Keratinocyte (primary cell): ENCODE measurements around the gene IER3. TPM values are rescaled to one million over a fixed set of nuclear protein-coding genes. Genes with fewer than 3 reads are reported as not detected.

Experiments used
- DNase-seq: peaks from one replicate; pipeline ENCODE4 v3.0.0-alpha.2; 2011; ENCODE audit warnings: low read depth, missing footprints, low spot score
- FAIRE-seq: peaks from 2 replicates; lab custom pipeline; 2011; peaks lifted over from hg19 to GRCh38; lab: Jason Lieb, UNC
- H2AFZ ChIP-seq: 2 replicates; pipeline ENCODE4 v1.6.0; 2012; ENCODE audit warnings: low read length, control low read depth, inconsistent platforms; ENCODE audit not compliant: control insufficient read depth
- H3K27ac ChIP-seq: 2 replicates; pipeline ENCODE4 v1.5.1; 2011; ENCODE audit warnings: low read length; ENCODE audit not compliant: control insufficient read depth, insufficient read depth
- H3K27me3 ChIP-seq: 3 replicates; pipeline ENCODE4 v1.6.0; 2011; ENCODE audit warnings: low read length; ENCODE audit not compliant: control insufficient read depth, insufficient read depth; ENCODE audit errors: extremely low read depth
- H3K36me3 ChIP-seq, 2 experiments: 2 replicates in 1 of 2; 3 replicates in 1 of 2; pipeline ENCODE4 v1.5.1; 2011; ENCODE audit warnings: low read length in 2 of 2, mild to moderate bottlenecking in 1 of 2; ENCODE audit not compliant: control insufficient read depth in 2 of 2, insufficient read depth in 2 of 2; ENCODE audit errors: extremely low read depth in 1 of 2
- H3K4me1 ChIP-seq: 3 replicates; pipeline ENCODE4 v1.5.1; 2011; ENCODE audit warnings: low read length; ENCODE audit not compliant: control insufficient read depth, insufficient read depth; ENCODE audit errors: extremely low read depth
- H3K4me2 ChIP-seq: 3 replicates; pipeline ENCODE4 v1.6.0; 2011; ENCODE audit warnings: low read depth, low read length; ENCODE audit not compliant: control insufficient read depth, insufficient read depth; ENCODE audit errors: extremely low read depth
- H3K4me3 ChIP-seq, 3 experiments: fragments of 200-600 bp in 1 of 3; sonication (generic) in 1 of 3; 2 replicates in 2 of 3; 3 replicates in 1 of 3; pipeline ENCODE4 v1.5.1; 2011 to 2016; ENCODE audit warnings: low read length in 3 of 3, mild to moderate bottlenecking in 3 of 3, control low read depth in 2 of 3, inconsistent platforms in 1 of 3, low read depth in 1 of 3, mixed read lengths in 1 of 3, mixed run types in 1 of 3, moderate library complexity in 1 of 3; ENCODE audit not compliant: control insufficient read depth in 2 of 3, insufficient read depth in 2 of 3; ENCODE audit errors: extremely low read depth in 1 of 3
- H3K79me2 ChIP-seq: 2 replicates; pipeline ENCODE4 v1.6.0; 2012; ENCODE audit warnings: low read length; ENCODE audit not compliant: control insufficient read depth, insufficient read depth
- H3K9ac ChIP-seq: 3 replicates; pipeline ENCODE4 v1.6.0; 2011; ENCODE audit warnings: low read length; ENCODE audit not compliant: control insufficient read depth, insufficient read depth; ENCODE audit errors: extremely low read depth
- H3K9me1 ChIP-seq: 3 replicates; pipeline ENCODE4 v1.6.0; 2011; ENCODE audit warnings: low read length; ENCODE audit not compliant: control insufficient read depth, insufficient read depth; ENCODE audit errors: extremely low read depth
- H3K9me3 ChIP-seq: 2 replicates; pipeline ENCODE4 v1.5.1; 2012; ENCODE audit warnings: low read depth, low read length; ENCODE audit not compliant: control insufficient read depth
- H4K20me1 ChIP-seq: 3 replicates; pipeline ENCODE4 v1.6.0; 2011; ENCODE audit warnings: low read length; ENCODE audit not compliant: control insufficient read depth, insufficient read depth; ENCODE audit errors: extremely low read depth
- EZH2 ChIP-seq: IDR thresholded peaks from one replicate; pipeline ENCODE4 v1.6.1; 2012; ENCODE audit warnings: inconsistent platforms, mild to moderate bottlenecking, low read length, moderate library complexity
- dilution Hi-C: fragments of 300-500 bp; cut with MboI; formaldehyde crosslinking; loops from one replicate; pipeline ENCODE4 v1.7.0; 2020; ENCODE audit warnings: low sequenced_read_pairs; ENCODE audit not compliant: extremely low pct_ligation_motif_present
- polyA plus RNA-seq, 5 experiments: library from polyadenylated mRNA; depleted of rRNA in 3 of 5; stranded (reverse) in 3 of 5; stranded (forward) in 1 of 5; unstranded in 1 of 5; fragments of >200 nt; gene quantifications; 1 replicate in 1 of 5; 2 replicates in 3 of 5; 3 replicates in 1 of 5; pipeline versions ENCODE4 v1.2.1 to v1.2.3, GENCODE V29; 2011 to 2012; ENCODE audit warnings: missing spikeins in 2 of 5, low read depth in 1 of 5, low replicate concordance in 1 of 5
- TF ChIP-seq, protein P1 (sequence below), 3 experiments: IDR thresholded peaks in 1 of 3; conservative IDR thresholded peaks in 1 of 3; optimal IDR thresholded peaks in 1 of 3; 2 replicates in 2 of 3; 3 replicates in 1 of 3; pipeline versions ENCODE3 to v1.5.1; 2011; ENCODE audit warnings: low read length in 3 of 3, mild to moderate bottlenecking in 3 of 3, moderate library complexity in 2 of 3, control low read depth in 1 of 3, inconsistent platforms in 1 of 3; ENCODE audit not compliant: insufficient read depth in 2 of 3; ENCODE audit errors: extremely low read depth in 1 of 3

IER3 gene
- polyA plus RNA-seq, 1 donor (not counting 4 experiments of a cell fraction or from before 2014, with no cell fraction given): 277 TPM

DNA sequence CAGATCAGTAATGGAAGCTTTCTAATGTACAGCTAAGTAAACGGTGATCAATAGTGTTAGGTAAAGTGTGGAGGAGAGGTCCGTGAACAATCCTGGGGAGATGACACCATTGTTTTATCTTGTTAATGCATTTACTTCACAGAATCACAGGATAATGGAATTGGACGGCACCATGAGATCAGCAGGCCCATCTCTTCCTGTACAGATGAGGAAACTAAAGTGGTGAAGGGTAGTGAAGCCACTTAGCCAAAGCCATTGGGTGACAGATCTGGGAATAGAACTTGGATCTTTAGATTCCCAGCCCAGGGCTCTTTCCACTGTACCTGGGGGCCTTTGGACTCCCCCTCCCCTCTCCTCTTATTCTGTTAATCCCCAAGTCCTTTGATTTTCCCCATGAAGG lies 26.2 kb upstream of the IER3 start:
- peak overlapping the region; percentile 59 for H3K9ac ChIP-seq
- peaks cover 35% of the 10 kb centered on the region for H3K4me1 ChIP-seq
- H3K36me3 ChIP-seq: no peaks in the 10 kb centered on the region
- H2AFZ ChIP-seq: no peak overlapping the region
- dilution Hi-C loops: no loop called here
- no peaks in the 10 kb centered on the region for H3K9me3 ChIP-seq
- H3K27me3 ChIP-seq: no peaks in the 10 kb centered on the region
- H4K20me1 ChIP-seq: no peaks in the 10 kb centered on the region
- FAIRE-seq (no peak), DNase-seq (no peak)
- no peak overlapping the region for H3K4me3 ChIP-seq
- H3K9me1 ChIP-seq: no peaks in the 10 kb centered on the region
- H3K4me2 ChIP-seq: no peak overlapping the region
- H3K79me2 ChIP-seq: no peaks in the 10 kb centered on the region
- TF ChIP-seq, protein P1, sequence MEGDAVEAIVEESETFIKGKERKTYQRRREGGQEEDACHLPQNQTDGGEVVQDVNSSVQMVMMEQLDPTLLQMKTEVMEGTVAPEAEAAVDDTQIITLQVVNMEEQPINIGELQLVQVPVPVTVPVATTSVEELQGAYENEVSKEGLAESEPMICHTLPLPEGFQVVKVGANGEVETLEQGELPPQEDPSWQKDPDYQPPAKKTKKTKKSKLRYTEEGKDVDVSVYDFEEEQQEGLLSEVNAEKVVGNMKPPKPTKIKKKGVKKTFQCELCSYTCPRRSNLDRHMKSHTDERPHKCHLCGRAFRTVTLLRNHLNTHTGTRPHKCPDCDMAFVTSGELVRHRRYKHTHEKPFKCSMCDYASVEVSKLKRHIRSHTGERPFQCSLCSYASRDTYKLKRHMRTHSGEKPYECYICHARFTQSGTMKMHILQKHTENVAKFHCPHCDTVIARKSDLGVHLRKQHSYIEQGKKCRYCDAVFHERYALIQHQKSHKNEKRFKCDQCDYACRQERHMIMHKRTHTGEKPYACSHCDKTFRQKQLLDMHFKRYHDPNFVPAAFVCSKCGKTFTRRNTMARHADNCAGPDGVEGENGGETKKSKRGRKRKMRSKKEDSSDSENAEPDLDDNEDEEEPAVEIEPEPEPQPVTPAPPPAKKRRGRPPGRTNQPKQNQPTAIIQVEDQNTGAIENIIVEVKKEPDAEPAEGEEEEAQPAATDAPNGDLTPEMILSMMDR (optimal IDR thresholded peaks at IDR 0.05 in 1 of 3, IDR thresholded peaks at IDR 0.05 in 1 of 3, conservative IDR thresholded peaks at IDR 0.05 in 1 of 3; ENCODE audit: extremely low read depth in 1 of 3, insufficient read depth in 2 of 3, low read length in 3 of 3): no peak
- TF ChIP-seq EZH2: no peak
- H3K27ac ChIP-seq: peak overlapping the region; percentile 95

DNA sequence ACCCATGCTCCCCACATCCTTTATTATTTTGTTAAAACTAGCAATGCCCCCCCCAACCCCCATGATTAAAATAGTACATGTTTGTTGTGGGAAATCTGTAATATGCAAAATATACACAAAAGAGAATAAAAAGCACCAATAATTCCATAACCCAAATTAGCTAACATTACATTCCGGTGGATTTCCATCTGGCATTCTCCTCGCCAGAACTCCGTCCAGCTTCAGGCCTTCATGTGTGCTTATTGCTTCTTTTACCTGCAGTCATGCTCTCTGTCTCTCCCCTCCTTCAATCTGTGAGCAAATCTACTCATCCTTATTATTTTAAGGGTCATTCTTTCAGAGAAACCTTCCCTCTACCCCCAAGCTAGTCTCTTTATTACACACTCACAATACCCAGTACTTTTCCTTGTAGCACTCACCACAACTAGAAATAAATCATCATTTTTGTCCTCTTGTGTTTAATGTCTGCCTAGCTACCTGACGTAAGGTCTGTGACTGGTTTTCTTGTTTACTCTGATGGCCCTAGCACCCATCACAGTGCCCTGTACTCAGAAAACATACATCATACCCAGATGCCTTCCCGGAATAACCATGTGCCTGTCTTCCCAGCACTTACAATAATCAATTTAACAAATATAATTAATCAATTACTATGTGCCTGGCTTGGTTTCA lies 25.6 kb upstream of the IER3 start:
- peak overlapping the region; percentile 28 for H2AFZ ChIP-seq
- H4K20me1 ChIP-seq: no peaks in the 10 kb centered on the region
- H3K27me3 ChIP-seq: no peaks in the 10 kb centered on the region
- H3K4me3 ChIP-seq: no peak overlapping the region
- no peak for DNase-seq
- H3K4me1 ChIP-seq: peaks cover 30% of the 10 kb centered on the region
- no peaks in the 10 kb centered on the region for H3K9me1 ChIP-seq
- H3K79me2 ChIP-seq: no peaks in the 10 kb centered on the region
- FAIRE-seq: no peak
- peak overlapping the region; percentile 46 for H3K4me2 ChIP-seq
- dilution Hi-C loops: no loop called here
- no peak for TF ChIP-seq EZH2
- TF ChIP-seq, protein P1 (optimal IDR thresholded peaks at IDR 0.05 in 1 of 3, IDR thresholded peaks at IDR 0.05 in 1 of 3, conservative IDR thresholded peaks at IDR 0.05 in 1 of 3; ENCODE audit: extremely low read depth in 1 of 3, insufficient read depth in 2 of 3, low read length in 3 of 3): no peak
- peak overlapping the region; percentile 95 for H3K27ac ChIP-seq
- H3K9me3 ChIP-seq: no peaks in the 10 kb centered on the region
- peak overlapping the region; percentile 59 for H3K9ac ChIP-seq
- no peaks in the 10 kb centered on the region for H3K36me3 ChIP-seq
